GM12865 (cell line): Measurements from ENCODE around the gene CMTM5.

Experiments used
- DNase-seq: peaks from one replicate; pipeline ENCODE4 v3.0.0; 2010; ENCODE audit warnings: low read depth
- H3K4me3 ChIP-seq: 2 replicates; pipeline ENCODE4 v1.5.1; 2011; ENCODE audit warnings: mild to moderate bottlenecking, low read depth, low read length, control low read depth
- TF ChIP-seq, protein P1 (sequence below): IDR thresholded peaks from 2 replicates; pipeline ENCODE4 v1.5.1; 2011; ENCODE audit warnings: low read length, control low read depth, low read depth, inconsistent platforms; ENCODE audit not compliant: insufficient read depth; ENCODE audit errors: missing control alignments

CMTM5 gene, protein sequence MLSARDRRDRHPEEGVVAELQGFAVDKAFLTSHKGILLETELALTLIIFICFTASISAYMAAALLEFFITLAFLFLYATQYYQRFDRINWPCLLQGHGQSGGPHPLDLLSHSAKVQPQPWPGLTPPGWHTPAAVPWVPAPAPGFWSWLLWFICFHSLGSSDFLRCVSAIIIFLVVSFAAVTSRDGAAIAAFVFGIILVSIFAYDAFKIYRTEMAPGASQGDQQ

DNA sequence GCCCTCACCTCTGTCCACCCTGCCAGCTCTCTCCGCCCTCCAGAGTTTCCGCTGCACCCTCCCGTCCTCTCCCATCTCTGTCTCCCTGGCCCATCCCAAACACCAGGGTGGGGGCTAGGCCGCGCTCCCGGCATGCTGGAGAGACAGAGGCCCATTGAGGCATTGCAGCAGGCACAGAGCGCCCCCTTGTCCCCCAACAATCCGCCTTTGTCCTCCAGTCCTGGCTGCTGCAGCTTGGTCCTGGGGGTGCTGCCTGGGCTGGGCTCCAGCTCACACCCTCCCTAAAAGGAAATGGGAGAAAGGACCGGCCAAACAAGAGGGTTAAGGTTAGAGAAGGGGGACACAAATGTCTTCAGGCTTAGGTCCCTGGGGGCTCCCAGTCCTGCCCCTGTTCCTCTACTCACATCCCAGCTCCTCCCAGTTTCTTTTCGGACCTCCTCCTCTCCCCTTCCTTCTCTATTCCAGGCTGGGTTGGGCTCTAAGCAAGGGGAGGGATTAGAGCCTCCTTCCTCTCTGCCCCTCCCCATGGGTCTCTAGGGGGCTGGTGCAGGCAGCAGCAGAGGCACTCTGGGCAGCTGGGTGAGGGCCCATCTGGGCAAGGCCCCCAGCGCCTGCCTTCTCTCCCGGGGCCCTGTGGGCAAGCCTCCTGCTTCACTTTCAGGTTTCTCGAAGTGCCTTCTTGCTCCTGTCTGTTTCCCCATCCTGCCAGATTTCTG is at the start of gene CMTM5:
CMTM5 (plus strand) TSS at position 565 of the 716 bp plus-strand sequence. CDS start 206 bp downstream, outside the sequence.
- TF ChIP-seq, protein P1, sequence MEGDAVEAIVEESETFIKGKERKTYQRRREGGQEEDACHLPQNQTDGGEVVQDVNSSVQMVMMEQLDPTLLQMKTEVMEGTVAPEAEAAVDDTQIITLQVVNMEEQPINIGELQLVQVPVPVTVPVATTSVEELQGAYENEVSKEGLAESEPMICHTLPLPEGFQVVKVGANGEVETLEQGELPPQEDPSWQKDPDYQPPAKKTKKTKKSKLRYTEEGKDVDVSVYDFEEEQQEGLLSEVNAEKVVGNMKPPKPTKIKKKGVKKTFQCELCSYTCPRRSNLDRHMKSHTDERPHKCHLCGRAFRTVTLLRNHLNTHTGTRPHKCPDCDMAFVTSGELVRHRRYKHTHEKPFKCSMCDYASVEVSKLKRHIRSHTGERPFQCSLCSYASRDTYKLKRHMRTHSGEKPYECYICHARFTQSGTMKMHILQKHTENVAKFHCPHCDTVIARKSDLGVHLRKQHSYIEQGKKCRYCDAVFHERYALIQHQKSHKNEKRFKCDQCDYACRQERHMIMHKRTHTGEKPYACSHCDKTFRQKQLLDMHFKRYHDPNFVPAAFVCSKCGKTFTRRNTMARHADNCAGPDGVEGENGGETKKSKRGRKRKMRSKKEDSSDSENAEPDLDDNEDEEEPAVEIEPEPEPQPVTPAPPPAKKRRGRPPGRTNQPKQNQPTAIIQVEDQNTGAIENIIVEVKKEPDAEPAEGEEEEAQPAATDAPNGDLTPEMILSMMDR, result no peak
- no peak for DNase-seq
- no peak within 1 kb of the TSS for H3K4me3 ChIP-seq

DNA sequence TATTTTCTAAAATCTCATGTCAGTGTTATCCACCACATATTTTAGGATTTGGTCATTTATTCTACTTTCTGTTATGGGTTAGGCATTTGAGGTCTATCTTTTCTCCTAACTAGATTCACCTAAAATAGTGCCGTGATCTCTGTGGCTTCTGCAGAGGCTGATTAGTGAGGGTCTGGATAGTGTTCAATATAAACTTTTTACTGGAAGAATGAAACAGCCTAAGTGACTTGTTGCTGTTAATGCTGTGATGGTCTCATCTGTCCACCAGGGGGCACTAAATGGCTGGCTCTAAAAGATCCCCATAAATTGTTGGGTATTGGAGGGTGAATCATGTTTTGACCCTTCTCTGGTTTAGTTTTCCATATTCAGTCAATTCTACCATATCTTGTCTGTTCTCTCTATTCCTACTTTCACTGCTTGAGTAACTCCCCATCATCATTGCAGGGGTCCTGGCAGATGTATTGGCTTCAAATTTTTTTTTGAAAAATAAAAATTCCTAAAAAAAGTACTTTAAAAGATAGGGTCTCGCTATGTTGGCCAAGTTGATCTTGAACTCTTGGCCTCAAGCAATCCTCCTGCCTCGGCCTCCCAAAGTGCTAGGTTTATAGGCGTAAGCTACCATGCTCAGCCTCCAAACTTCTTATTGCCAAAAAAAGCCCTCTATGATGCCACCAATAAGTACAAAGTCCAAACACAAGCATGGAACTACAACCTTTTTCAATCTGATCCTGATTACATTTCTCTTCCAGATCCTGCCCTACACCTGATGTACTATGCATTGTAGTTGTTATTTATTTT is 48.7 kb upstream of the CMTM5 start:
- no peak overlapping the region for H3K4me3 ChIP-seq
- TF ChIP-seq, protein P1, result peak; percentile 84
- peak; percentile 83 for DNase-seq

DNA sequence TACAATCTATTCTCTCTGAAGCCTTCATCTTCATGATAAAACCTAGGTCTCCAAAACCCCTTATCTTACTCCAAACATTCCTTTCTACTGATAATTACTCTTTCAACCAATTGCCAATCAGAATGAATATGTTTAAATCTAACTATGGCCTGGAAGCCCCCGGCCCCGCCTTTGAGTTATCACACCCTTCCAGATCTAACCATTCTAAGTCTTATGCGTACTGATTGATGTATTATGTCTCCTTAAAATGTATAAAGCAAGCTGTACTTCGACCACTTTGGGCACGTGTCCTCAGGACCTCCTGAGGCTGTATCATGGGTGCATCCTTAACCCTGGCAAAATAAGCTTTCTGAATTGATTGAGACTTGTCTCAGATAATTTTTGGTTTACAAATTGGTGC is 41.2 kb upstream of the CMTM5 start:
- H3K4me3 ChIP-seq, result no peak overlapping the region
- no peak for DNase-seq
- TF ChIP-seq, protein P1, result no peak

DNA sequence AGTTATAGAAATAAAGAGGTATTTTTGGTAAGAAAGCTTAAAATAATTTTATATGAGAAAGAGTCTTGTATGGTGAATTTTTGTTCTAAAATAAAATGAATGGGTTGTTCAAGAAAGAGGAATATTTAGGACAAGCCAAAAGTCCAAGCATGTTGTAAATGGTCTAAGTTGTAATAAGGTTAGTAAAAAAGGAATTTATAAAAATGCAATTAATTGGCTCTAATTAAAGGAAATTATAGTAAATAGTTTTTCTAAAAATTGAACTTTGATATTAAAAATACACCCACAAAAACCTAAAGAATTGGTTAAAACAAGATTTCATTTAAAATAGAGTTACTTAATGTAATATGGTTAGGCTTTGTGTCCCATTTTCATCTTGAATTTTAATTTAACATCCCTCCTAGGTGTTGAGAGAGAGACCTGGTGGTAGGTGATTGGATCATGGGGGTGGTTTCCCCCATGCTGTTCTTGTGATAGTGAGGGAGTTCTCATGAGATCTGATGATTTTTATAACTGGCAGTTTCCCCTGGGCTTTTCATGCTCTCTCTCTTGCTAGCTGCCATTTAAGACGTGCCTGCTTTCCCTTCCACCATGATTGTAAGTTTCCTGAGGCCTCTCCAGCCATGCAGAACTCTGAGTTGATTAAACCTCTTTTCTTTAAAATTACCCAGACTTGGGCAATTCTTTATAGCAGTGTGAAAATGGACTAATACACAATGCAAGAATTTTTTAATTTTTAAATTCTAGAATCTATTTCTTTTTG is 37.2 kb upstream of the CMTM5 start:
- TF ChIP-seq, protein P1, result no peak
- H3K4me3 ChIP-seq, result no peak overlapping the region
- DNase-seq, result no peak

DNA sequence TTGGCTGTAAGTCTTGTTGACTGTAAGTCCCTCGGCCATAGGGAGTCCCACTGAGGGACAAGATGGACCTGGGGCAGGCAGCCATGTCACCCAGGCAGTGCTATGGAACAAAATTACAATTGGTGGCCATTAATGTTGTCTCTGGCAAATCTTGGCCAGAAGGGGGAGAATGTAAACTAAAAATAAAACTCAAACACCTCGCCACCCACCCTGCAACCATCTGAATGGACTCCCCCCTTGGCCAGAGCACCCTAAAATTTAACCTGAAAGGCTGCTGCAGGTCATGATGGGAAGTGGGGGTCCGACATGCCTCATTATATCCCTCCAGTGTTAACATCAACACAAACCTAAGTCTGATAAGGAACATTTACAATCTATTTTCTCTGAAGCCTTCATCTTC is 32.4 kb upstream of the CMTM5 start:
- DNase-seq, result no peak
- no peak overlapping the region for H3K4me3 ChIP-seq
- TF ChIP-seq, protein P1, result no peak

DNA sequence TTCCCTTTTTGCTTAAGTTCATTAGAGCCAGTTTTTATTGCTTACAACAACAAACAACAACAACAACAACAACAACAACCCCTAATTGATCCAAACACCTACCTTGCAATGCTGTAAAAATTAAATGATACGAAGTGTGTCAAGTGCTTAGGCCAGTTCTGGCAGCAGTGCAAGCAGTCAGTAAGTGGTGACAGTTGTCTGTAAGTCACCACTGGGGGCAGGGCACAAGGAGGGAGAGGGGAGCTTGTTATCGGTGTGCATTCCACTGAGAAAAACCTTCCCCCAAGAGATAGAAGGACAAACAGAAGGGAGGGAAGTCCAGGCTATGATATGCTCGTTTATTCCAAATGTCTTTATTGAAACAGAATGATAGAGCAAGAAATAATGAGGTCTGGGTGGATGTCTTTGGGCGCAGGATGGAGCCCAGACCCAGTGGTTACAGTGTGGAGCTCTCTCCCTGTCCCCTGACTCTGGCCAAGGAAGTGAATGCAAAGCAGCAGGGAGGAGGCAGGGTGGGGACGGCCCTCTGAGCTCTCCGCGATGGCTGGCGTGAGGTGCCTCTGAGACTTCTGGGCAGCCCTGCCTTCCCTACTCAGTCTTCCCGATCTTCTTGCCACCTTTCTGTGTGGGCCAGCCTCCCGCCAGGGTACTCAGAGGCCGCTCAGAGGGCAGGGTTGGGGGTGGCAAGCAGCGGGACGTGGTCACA is 30.7 kb upstream of the CMTM5 start:
- no peak overlapping the region for H3K4me3 ChIP-seq
- no peak for DNase-seq
- TF ChIP-seq, protein P1, result peak; percentile 7
